Activated CD8-positive, alpha-beta T cell treated with anti-CD3 and anti-CD28 coated beads for 36 hours (primary cell): ENCODE measurements around the gene AK3. TPM values are rescaled to one million over a fixed set of nuclear protein-coding genes. Genes with fewer than 3 reads are reported as not detected.

Source experiments
- ATAC-seq: fragments of 200-7000 bp; cut with Tn5 transposase; one replicate; pipeline ENCODE4 v1.10.0; 2021; ENCODE audit warnings: mild to moderate bottlenecking, moderate library complexity
- CTCF ChIA-PET: fragments of 350-600 bp; sonication (Branson Sonifier 250); formaldehyde crosslinking; loops from one replicate; lab custom pipeline; 2021; ENCODE audit warnings: antibody characterized with exemption; lab: Charles Lee
- POLR2A ChIA-PET: fragments of 350-600 bp; sonication (Branson Sonifier 250); formaldehyde crosslinking; loops from one replicate; lab custom pipeline; 2021; ENCODE audit warnings: antibody characterized with exemption; lab: Charles Lee
- DNase-seq: peaks from one replicate; pipeline ENCODE4 v3.0.0-alpha.2; 2020
- H3K27ac Mint-ChIP-seq: one replicate; pipeline ENCODE4 v1.8.0; 2021; ENCODE audit warnings: mild to moderate bottlenecking, mixed read lengths
- H3K27me3 Mint-ChIP-seq: one replicate; pipeline ENCODE4 v1.8.0; 2021; ENCODE audit warnings: mixed read lengths
- H3K36me3 Mint-ChIP-seq: one replicate; pipeline ENCODE4 v1.8.0; 2021; ENCODE audit warnings: low read depth, mixed read lengths
- H3K4me1 Mint-ChIP-seq: one replicate; pipeline ENCODE4 v1.8.0; 2021; ENCODE audit warnings: low read depth, mixed read lengths
- H3K4me3 Mint-ChIP-seq: one replicate; pipeline ENCODE4 v1.8.0; 2021; ENCODE audit warnings: mild to moderate bottlenecking, moderate library complexity, mixed read lengths
- H3K9me3 Mint-ChIP-seq: one replicate; pipeline ENCODE4 v1.8.0; 2021; ENCODE audit warnings: mixed read lengths
- CTCF ChIP-seq: fragments of 200-600 bp; IDR thresholded peaks from one replicate; pipeline ENCODE4 v1.8.0; 2022; ENCODE audit warnings: antibody characterized with exemption, mild to moderate bottlenecking
- intact Hi-C: fragments of 100-400 bp; cut with micrococcal nuclease; formaldehyde crosslinking; loops from one replicate; pipeline ENCODE4 v1.10.0; 2022
- total RNA-seq, 2 experiments: library from RNA; stranded (reverse); gene quantifications; one replicate each; pipeline ENCODE4 v1.2.3, GENCODE V29; 2021

Gene AK3
- total RNA-seq, 2 experiments from 2014 or later, result 34.3 to 35.5 TPM

- no peaks in the 10 kb centered on the region for H3K36me3 Mint-ChIP-seq
- ATAC-seq (peak; percentile 92), DNase-seq (peak; percentile 40)
- H3K9me3 Mint-ChIP-seq, result no peaks in the 10 kb centered on the region
- no peak overlapping the region for H3K4me3 Mint-ChIP-seq
- intact Hi-C loops, result loop anchor here (10.0 kb wide), 1 partner anchor 825 kb away; no protein-coding TSS in a partner anchor
- ChIA-PET POLR2A (interaction anchor here (0.6 kb wide), 1 partner anchor 34 kb away, joined by 3 read pairs; no protein-coding TSS in a partner anchor), CTCF (interaction anchor here (1.0 to 3.9 kb wide), 5 partner anchors 11 to 220 kb away, joined by 3 to 20 read pairs (median 5); no protein-coding TSS in a partner anchor)
- no peaks in the 10 kb centered on the region for H3K4me1 Mint-ChIP-seq
- H3K27ac Mint-ChIP-seq, result no peak overlapping the region
- TF ChIP-seq CTCF, result no peak
- no peaks in the 10 kb centered on the region for H3K27me3 Mint-ChIP-seq
Measured at GRCh38 chr9:4769321-4770080, 28.5 kb upstream of the AK3 start.

- H3K4me1 Mint-ChIP-seq, result peaks cover under 1% of the 10 kb centered on the region
- H3K4me3 Mint-ChIP-seq, result no peak overlapping the region
- ChIA-PET POLR2A (no interaction called here), CTCF (interaction anchor here (1.0 to 3.9 kb wide), 5 partner anchors 10 to 220 kb away, joined by 3 to 20 read pairs (median 5); partner anchors contain the start of gene RCL1)
- no peak for TF ChIP-seq CTCF
- no peak overlapping the region for H3K27ac Mint-ChIP-seq
- DNase-seq (no peak), ATAC-seq (no peak)
- no peaks in the 10 kb centered on the region for H3K9me3 Mint-ChIP-seq
- no peaks in the 10 kb centered on the region for H3K36me3 Mint-ChIP-seq
- intact Hi-C loops, result loop anchor here (10.0 kb wide), 1 partner anchor 826 kb away; no protein-coding TSS in a partner anchor
- H3K27me3 Mint-ChIP-seq, result no peaks in the 10 kb centered on the region
Measured at GRCh38 chr9:4768681-4769080, 27.7 kb upstream of the AK3 start.

GRCh38 chr9:4764033-4764432, 23.0 kb upstream of the AK3 start:
- DNase-seq (no peak), ATAC-seq (no peak)
- Mint-ChIP-seq H3K9me3 (no peaks in the 10 kb centered on the region), H3K27ac (no peak overlapping the region), H3K27me3 (peaks cover 11% of the 10 kb centered on the region), H3K4me3 (no peak overlapping the region), H3K36me3 (no peaks in the 10 kb centered on the region), H3K4me1 (peaks cover 12% of the 10 kb centered on the region)
- ChIA-PET POLR2A (interaction anchor here (0.9 kb wide), 1 partner anchor 51 kb away, joined by 3 read pairs; no protein-coding TSS in a partner anchor), CTCF (interaction anchor here (1.6 to 9.8 kb wide), 5 partner anchors 11 to 422 kb away, joined by 5 to 149 read pairs (median 12); partner anchors contain the start of gene JAK2)
- intact Hi-C loops, result loop anchor here (5.0 to 10.0 kb wide), 2 partner anchors 158 to 831 kb away; no protein-coding TSS in a partner anchor
- TF ChIP-seq CTCF, result no peak

- Mint-ChIP-seq H3K4me1 (peaks cover 12% of the 10 kb centered on the region), H3K27me3 (peaks cover 11% of the 10 kb centered on the region), H3K36me3 (no peaks in the 10 kb centered on the region), H3K4me3 (peak overlapping the region; percentile 40), H3K27ac (peak overlapping the region; percentile 49), H3K9me3 (no peaks in the 10 kb centered on the region)
- TF ChIP-seq CTCF, result no peak
- DNase-seq (no peak), ATAC-seq (peak; percentile 55)
- ChIA-PET CTCF (interaction anchor here (0.7 to 9.8 kb wide), 36 partner anchors 9 to 679 kb away, joined by 3 to 149 read pairs (median 5); partner anchors contain the start of genes JAK2 and RCL1), POLR2A (interaction anchor here (0.9 to 1.2 kb wide), 2 partner anchors 52 to 222 kb away, joined by 3 read pairs; no protein-coding TSS in a partner anchor)
- intact Hi-C loops, result loop anchor here (2.0 to 10.0 kb wide), 3 partner anchors 159 to 832 kb away; no protein-coding TSS in a partner anchor
Measured at GRCh38 chr9:4762886-4763541, 22.0 kb upstream of the AK3 start.
